ENCODE data around the gene HBS1L.

GRCh38 chr6:135062735-135063134, 8.1 kb upstream of the HBS1L start:
- TF ChIP-seq POLR2A (IDR thresholded peaks at IDR 0.05; ENCODE audit: low read depth, low read length) (no peak), TAF1 (IDR thresholded peaks at IDR 0.05; ENCODE audit: low read depth, low read length) (no peak), POU2F2 (IDR thresholded peaks at IDR 0.05; ENCODE audit: low read depth, low read length) (no peak), POLR2AphosphoS5 (IDR thresholded peaks at IDR 0.05; ENCODE audit: low read depth, low read length) (no peak)
